ENCODE measurements around the gene PCDH9.

Gene PCDH9

GRCh38 chr13:67224148-67224846 is 5.8 kb downstream of the PCDH9 start:
- DNase-seq, result peak; percentile 79

DNA sequence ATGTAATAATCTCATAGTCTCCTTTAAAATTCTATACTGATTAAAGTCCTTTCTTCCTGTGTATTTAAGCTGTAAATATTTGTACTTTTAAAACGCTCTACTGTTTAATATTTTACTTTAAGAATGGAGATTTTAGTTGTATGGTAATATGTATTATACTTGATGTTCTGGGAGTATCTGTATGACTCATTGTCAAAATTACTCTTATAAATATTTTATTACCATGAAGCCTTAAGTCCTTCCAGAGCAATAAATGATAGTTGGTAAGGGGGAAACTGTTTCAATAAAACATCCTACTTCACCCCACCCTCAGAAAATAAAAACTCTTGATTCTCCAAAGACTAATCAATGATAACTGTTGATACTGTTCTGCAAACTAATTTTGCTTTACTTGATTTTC is 6.4 kb downstream of the PCDH9 start:
- DNase-seq, result no peak

GRCh38 chr13:67223024-67223423 is 7.1 kb downstream of the PCDH9 start:
- DNase-seq, result no peak

DNA sequence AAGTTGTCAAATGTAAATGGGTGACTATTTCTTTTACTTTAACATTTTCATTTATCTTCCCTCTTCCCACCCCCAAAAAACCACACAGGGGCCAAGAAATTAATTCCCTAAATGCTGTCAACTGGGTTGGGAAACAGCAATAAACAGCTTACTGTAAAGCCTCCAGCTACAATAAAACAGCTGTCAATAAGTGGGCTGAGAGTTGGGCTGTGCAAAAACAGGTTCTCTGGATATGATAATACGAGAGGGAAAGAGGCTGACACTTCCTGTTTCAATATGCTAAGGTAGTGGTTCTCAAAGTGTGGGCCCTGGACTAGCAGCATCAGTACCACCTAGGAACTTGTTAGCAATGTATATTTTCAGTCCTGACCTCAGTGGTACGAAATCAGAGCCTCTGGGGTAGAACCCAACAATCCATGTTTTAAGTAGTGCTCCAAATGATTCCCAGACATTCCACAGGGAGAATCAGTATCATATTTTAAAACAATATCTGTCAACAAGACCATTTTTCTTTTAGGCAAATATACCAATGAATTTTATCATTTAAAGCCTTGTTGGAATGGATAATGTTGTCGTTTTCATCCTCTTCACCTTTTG is 8.4 kb downstream of the PCDH9 start:
- DNase-seq, result no peak

GRCh38 chr13:67219113-67219512 is 11.0 kb downstream of the PCDH9 start:
- DNase-seq, result no peak

GRCh38 chr13:67217880-67218279 is 12.3 kb downstream of the PCDH9 start:
- DNase-seq, result no peak

DNA sequence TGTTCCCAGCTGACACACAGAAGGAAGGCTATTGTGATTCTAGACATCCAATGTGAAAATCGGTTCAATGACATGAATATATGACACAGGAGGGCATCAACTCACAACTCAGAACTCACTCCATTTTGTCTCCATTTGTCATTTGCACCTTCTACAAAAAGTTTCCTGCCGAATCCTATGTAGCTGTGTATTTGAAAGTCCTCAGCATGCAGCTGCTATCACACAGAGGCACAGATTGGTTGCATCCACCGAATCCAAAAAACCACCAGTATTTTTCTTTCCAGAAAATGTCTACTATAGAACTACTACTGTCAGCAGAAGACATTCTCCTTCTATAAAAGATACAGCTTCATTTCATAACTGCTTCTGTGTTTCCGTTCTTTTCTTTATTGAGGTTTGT is 13.3 kb downstream of the PCDH9 start:
- no peak for DNase-seq

DNA sequence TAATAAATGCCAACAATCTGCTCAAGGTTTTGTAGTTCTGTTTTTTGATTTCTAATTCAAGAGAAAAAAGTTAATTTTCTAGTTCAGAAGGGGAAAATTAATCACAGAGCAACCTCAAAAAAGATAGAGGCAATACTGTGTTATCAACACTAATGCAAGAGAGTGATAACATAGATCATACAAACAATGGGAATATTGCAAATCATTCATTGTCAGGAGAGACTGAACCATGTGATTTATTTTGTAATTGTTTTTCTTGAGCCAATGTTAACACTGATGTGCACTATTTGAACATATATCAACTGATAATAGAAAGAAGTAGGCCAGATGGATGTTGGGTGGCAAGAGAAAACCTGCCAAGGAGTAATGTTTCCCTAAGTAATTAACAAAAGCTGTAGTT is 19.9 kb downstream of the PCDH9 start:
- no peak for DNase-seq

- no peak for DNase-seq
Observed at GRCh38 chr13:67208552-67208951, 21.6 kb downstream of the PCDH9 start.

DNA sequence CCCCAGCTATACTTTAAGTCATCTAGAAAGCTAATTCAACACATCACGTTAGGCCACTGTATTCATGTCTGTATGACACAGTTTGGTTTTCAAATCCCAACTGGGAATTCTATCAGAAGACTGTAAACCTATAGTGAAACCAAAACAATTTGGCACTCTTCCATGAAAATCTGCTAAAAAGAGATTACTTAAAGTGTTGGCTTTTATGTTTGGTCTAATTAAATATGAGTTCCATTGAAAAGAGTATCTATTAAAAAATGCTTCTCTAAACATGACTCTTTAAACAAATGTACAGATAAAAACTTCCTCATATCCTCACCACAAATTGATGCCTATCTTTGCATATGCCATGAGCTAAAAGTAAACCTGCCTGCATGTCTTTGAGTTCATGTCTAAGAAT is 25.4 kb downstream of the PCDH9 start:
- DNase-seq, result no peak

DNA sequence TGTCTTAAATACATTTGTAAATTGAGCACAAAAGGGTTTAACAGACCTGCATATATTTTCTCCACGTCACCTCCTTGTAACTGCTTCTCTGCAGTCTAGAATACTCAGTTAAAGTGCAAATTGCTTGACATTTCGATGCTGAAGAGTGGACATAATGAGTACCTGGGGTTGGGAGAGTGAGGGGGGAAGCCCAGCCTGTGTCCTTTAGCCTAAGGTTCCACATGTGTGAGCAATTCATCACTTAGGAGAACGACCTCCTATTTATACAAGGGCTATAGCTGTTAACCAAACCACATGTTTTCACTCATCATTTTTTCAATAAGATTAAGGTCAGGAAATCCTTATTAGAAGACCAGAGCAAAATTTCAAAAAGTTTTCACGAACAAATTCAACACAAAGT is 29.5 kb downstream of the PCDH9 start:
- no peak for DNase-seq

GRCh38 chr13:67200183-67200582 is 30.0 kb downstream of the PCDH9 start:
- no peak for DNase-seq

DNA sequence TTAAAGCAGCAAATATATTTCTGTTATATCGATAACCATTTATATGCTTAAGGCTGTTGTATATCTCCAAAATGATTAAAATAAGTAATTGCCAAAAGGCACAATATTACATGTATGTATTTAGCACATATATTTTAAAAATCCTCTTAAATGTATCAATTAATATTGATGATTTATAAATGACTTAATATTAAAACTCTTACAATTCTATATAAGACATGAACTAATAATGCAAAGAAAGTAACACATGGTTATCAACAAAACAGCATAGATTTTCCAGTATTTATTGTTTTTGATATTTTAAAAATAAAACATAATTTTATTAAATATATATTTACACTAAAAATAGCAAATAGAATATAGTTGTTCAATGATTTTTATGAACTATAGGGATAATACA is 32.4 kb downstream of the PCDH9 start:
- no peak for DNase-seq

DNA sequence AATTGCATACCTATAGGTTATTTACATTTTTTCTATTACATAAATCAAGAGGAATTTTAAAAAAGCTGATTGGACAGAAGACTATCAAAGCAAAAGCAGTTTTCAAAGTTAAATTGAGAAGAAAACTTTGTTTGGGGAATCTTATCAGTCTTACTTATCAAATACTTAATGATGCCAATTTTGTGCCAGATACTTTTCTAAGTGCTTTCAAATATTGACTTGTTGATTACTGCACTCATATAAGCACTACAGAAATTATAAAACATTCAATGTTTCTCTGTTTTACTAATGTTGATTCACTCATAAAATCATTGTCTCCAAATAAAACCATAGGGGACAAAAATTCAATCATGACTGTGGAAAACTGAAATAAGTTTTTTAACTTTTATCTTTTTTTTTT is 36.2 kb downstream of the PCDH9 start:
- no peak for DNase-seq

DNA sequence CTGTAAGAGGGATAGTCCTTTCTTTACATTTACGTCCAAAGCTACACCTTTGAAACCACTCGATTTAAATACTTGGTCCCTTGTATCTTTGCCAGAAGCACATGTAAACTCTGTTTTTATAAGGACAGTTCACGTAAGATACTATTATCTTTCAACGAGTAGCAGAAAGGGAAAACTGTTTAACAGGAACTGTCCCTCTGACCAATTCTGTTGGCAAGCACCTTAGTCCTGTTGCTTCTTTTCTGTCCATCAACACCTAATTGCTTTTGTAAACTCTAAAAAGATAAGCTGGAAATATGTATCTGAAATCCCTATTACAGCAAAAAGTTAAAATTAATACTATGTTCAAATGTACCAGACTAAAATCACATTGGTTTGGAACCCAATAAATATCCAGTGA is 37.4 kb downstream of the PCDH9 start:
- no peak for DNase-seq

GRCh38 chr13:67186995-67187569 is 43.1 kb downstream of the PCDH9 start:
- no peak for DNase-seq

GRCh38 chr13:67184247-67184646 is 45.9 kb downstream of the PCDH9 start:
- no peak for DNase-seq

DNA sequence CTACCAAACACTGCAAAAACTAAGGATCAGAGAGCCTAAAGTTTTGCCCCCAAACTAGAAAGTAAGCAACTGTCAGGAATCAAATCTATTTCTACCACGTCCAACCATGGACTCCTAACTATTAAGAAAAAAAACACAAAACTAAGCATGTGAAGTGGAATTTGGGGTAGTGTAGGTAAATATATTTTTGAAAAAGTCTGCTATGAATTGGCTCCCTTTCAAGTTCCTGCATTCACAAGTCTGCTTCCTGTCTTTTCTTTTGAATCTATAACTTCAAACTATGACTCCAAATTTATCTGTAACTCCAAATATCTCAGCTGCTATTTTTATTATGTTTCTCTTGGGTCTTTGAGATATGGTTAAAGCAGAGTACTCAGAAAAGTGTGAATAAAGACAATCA is 47.0 kb downstream of the PCDH9 start:
- no peak for DNase-seq

DNA sequence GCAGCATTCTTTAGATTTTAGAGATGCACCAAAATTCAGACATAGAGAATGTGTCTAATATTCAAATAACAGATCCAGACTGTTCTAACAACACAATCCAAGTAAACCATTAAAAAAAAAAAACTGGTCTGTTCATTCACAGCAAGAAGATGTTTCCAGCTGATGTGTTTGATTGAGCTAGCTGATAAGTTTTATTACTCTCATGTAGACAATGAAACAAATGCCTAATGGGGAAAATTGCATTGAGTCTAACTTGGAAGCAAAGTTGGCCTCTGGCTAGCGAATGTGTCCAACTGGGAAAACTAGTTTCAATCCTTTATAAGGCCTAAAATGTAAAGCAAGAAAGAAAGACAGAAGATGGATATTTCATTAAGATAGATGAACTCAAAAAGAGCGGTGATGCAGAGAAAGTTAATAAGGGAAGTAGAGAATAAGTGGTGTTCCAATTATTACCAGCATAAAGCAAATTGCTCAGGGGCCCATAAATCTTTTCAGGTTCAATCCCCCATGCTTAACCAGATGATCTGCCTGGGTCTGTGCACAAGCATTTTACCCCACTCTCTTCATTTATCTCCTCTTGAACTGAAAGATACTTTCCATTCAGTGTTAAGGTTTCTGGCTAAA is 54.2 kb downstream of the PCDH9 start:
- DNase-seq, result no peak

DNA sequence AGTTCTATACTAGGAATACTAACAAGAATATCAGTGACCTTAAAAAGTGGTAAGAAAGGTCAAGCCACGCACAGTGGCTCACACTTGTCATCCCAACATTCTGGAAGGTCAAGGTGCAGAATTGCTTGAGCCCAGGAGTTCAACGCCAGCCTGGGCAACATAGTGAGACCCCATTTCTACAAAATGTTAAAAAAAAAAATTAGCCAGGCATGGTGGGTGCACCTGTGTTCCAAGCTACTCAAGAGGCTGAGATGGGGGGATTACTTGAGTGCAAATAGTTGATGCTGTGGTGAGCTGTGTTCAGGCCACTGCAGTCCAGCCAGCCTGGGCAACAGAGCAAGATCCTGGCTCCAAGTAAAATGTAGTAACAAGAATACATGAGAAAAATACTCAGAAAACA is 61.8 kb downstream of the PCDH9 start:
- no peak for DNase-seq

- no peak for DNase-seq
Observed at GRCh38 chr13:67167420-67167819, 62.7 kb downstream of the PCDH9 start.

DNA sequence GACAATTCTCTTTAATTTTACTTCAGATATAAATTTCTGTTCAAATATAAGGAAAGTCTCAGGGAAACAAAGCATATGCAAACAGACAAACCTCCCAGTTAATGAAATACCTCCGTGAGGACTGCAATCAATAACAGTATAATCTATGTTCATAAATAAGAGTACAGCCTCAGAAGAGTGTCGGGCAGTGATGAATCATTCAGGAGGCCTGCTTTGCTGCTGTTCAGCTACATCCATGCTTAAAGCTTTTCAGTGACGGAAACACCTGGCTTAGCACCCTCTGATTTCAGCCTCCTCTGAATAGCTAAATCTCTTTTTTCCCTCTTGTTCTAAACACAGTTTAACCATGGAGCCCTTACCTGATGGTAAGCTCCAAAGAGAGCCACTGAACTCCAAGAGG is 69.0 kb downstream of the PCDH9 start:
- no peak for DNase-seq

DNA sequence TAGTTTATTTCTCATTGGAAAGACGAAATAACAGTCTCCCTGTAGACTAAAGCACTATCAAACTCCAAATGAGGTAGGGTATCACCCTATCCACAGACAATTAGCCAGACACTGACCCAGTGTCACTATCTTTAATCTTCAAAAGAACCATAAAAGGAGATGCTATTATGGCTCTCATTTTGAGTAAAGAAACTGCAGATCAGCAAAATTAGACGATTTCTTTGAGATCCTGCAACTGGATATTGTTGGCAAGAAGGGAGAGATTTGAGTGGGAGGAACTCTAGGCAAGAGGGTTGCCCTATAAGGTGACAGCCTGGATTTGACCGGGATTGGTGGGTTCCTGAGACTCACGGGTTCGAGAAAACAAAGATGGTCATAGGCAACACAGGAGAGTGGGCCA is 71.2 kb downstream of the PCDH9 start:
- DNase-seq, result no peak

- DNase-seq, result no peak
Observed at GRCh38 chr13:67156723-67157060, 73.4 kb downstream of the PCDH9 start.
